Karpas-422 (cell line): ENCODE measurements around the gene CHRDL2. TPM values are rescaled to one million over a fixed set of nuclear protein-coding genes. Genes with fewer than 3 reads are reported as not detected.

Experiments
- DNase-seq: peaks from one replicate; pipeline ENCODE4 v3.0.0-alpha.2; 2015
- H2AFZ ChIP-seq: fragments of 200-600 bp; sonication (generic); 2 replicates; pipeline ENCODE4 v1.6.1; 2014; ENCODE audit warnings: antibody characterized with exemption, low read length, mixed read lengths
- H3K27ac ChIP-seq: fragments of 200-600 bp; sonication (generic); 2 replicates; pipeline ENCODE4 v1.5.1; 2014; ENCODE audit warnings: mild to moderate bottlenecking, low read length, moderate library complexity
- H3K27me3 ChIP-seq: fragments of 200-600 bp; sonication (generic); 2 replicates; pipeline ENCODE4 v1.6.1; 2014; ENCODE audit warnings: low read length, mixed read lengths
- H3K36me3 ChIP-seq: fragments of 200-600 bp; sonication (generic); 2 replicates; pipeline ENCODE4 v1.6.1; 2014; ENCODE audit warnings: low read length, mixed read lengths; ENCODE audit not compliant: insufficient read depth
- H3K4me1 ChIP-seq: fragments of 200-600 bp; sonication (generic); 2 replicates; pipeline ENCODE4 v1.6.1; 2014; ENCODE audit warnings: mild to moderate bottlenecking, low read length, mixed read lengths
- H3K4me2 ChIP-seq: fragments of 200-600 bp; sonication (generic); 2 replicates; pipeline ENCODE4 v1.6.1; 2014; ENCODE audit warnings: low read length, low read depth, mild to moderate bottlenecking; ENCODE audit not compliant: poor library complexity, severe bottlenecking
- H3K4me3 ChIP-seq: fragments of 200-600 bp; sonication (generic); 2 replicates; pipeline ENCODE4 v1.5.1; 2014; ENCODE audit warnings: mild to moderate bottlenecking, antibody characterized with exemption, low read length, mixed read lengths
- H3K79me2 ChIP-seq: fragments of 200-600 bp; sonication (generic); 2 replicates; pipeline ENCODE4 v1.6.1; 2014; ENCODE audit warnings: mild to moderate bottlenecking, low read length, mixed read lengths
- H3K9ac ChIP-seq: fragments of 200-600 bp; sonication (generic); 2 replicates; pipeline ENCODE4 v1.6.0; 2014; ENCODE audit warnings: low read length
- H3K9me2 ChIP-seq: fragments of 200-600 bp; sonication (generic), shearing (Covaris generic); replicated peaks from 2 replicates; pipeline ENCODE4 v1.6.0; 2014; ENCODE audit warnings: mild to moderate bottlenecking, low read length, moderate library complexity; ENCODE audit not compliant: insufficient read depth
- H3K9me3 ChIP-seq: fragments of 300-700, 200-600 bp; sonication (generic); 2 replicates; pipeline ENCODE4 v1.6.1; 2014; ENCODE audit warnings: low read length, mixed read lengths
- H4K20me1 ChIP-seq: fragments of 200-600 bp; sonication (generic); 2 replicates; pipeline ENCODE4 v1.6.1; 2014; ENCODE audit warnings: mild to moderate bottlenecking, antibody characterized with exemption, low read length, low read depth; ENCODE audit not compliant: insufficient read depth
- total RNA-seq: library from RNA; depleted of rRNA; stranded (reverse); fragments of >200 nt; shearing (Covaris generic); gene quantifications from 2 replicates; pipeline ENCODE4 v1.2.3, GENCODE V29; 2014; ENCODE audit warnings: low replicate concordance

CHRDL2 gene
- total RNA-seq, 1 experiment from 2014 or later: not detected

GRCh38 chr11:74683941-74684481 is 47.2 kb downstream of the CHRDL2 start:
- DNase-seq: no peak
- Histone ChIP-seq H3K79me2 (no peaks in the 10 kb centered on the region), H3K9ac (no peak overlapping the region), H3K4me3 (no peak overlapping the region), H4K20me1 (no peaks in the 10 kb centered on the region), H3K27ac (no peak overlapping the region), H3K4me1 (no peaks in the 10 kb centered on the region), H3K9me3 (no peaks in the 10 kb centered on the region), H3K27me3 (no peaks in the 10 kb centered on the region), H3K36me3 (no peaks in the 10 kb centered on the region), H2AFZ (no peak overlapping the region), H3K9me2 (no peaks in the 10 kb centered on the region), H3K4me2 (no peak overlapping the region)

- Histone ChIP-seq H3K79me2 (no peaks in the 10 kb centered on the region), H3K36me3 (no peaks in the 10 kb centered on the region), H4K20me1 (no peaks in the 10 kb centered on the region), H3K27me3 (no peaks in the 10 kb centered on the region), H3K4me1 (no peaks in the 10 kb centered on the region), H2AFZ (no peak overlapping the region), H3K9me3 (no peaks in the 10 kb centered on the region), H3K9me2 (no peaks in the 10 kb centered on the region), H3K27ac (no peak overlapping the region), H3K9ac (no peak overlapping the region), H3K4me3 (no peak overlapping the region), H3K4me2 (no peak overlapping the region)
- no peak for DNase-seq
These were observed 47.9 kb downstream of the CHRDL2 start for GRCh38 chr11:74683279-74683871.

GRCh38 chr11:74682731-74683278 is 48.4 kb downstream of the CHRDL2 start:
- no peak for DNase-seq
- H3K79me2 ChIP-seq: no peaks in the 10 kb centered on the region
- no peaks in the 10 kb centered on the region for H4K20me1 ChIP-seq
- no peaks in the 10 kb centered on the region for H3K9me2 ChIP-seq
- no peaks in the 10 kb centered on the region for H3K4me1 ChIP-seq
- no peak overlapping the region for H3K4me3 ChIP-seq
- no peaks in the 10 kb centered on the region for H3K9me3 ChIP-seq
- no peaks in the 10 kb centered on the region for H3K36me3 ChIP-seq
- H3K27ac ChIP-seq: no peak overlapping the region
- H2AFZ ChIP-seq: no peak overlapping the region
- no peaks in the 10 kb centered on the region for H3K27me3 ChIP-seq
- H3K4me2 ChIP-seq: no peak overlapping the region
- no peak overlapping the region for H3K9ac ChIP-seq

- H3K4me3 ChIP-seq: no peak overlapping the region
- no peak overlapping the region for H3K9ac ChIP-seq
These were observed 49.3 kb downstream of the CHRDL2 start for GRCh38 chr11:74681686-74682651.

GRCh38 chr11:74680703-74681531 is 50.3 kb downstream of the CHRDL2 start:
- H2AFZ ChIP-seq: no peak overlapping the region
- no peaks in the 10 kb centered on the region for H4K20me1 ChIP-seq
- no peak overlapping the region for H3K9ac ChIP-seq
- no peaks in the 10 kb centered on the region for H3K36me3 ChIP-seq
- H3K79me2 ChIP-seq: no peaks in the 10 kb centered on the region
- no peak overlapping the region for H3K4me2 ChIP-seq
- H3K27ac ChIP-seq: no peak overlapping the region
- H3K27me3 ChIP-seq: no peaks in the 10 kb centered on the region
- DNase-seq: no peak
- H3K4me3 ChIP-seq: no peak overlapping the region
- no peaks in the 10 kb centered on the region for H3K9me2 ChIP-seq
- H3K4me1 ChIP-seq: no peaks in the 10 kb centered on the region
- H3K9me3 ChIP-seq: no peaks in the 10 kb centered on the region

More at GRCh38 chr11:74681686-74682651, 49.3 kb downstream of the CHRDL2 start:
- Histone ChIP-seq H3K9me2 (no peaks in the 10 kb centered on the region), H3K27ac (no peak overlapping the region), H3K9me3 (no peaks in the 10 kb centered on the region), H3K4me2 (no peak overlapping the region), H2AFZ (no peak overlapping the region), H3K36me3 (no peaks in the 10 kb centered on the region), H3K27me3 (no peaks in the 10 kb centered on the region), H3K4me1 (no peaks in the 10 kb centered on the region), H3K79me2 (no peaks in the 10 kb centered on the region), H4K20me1 (no peaks in the 10 kb centered on the region)
- no peak for DNase-seq

- Histone ChIP-seq H3K4me1 (no peaks in the 10 kb centered on the region), H2AFZ (no peak overlapping the region), H4K20me1 (no peaks in the 10 kb centered on the region), H3K27ac (no peak overlapping the region), H3K27me3 (no peaks in the 10 kb centered on the region), H3K36me3 (no peaks in the 10 kb centered on the region), H3K9ac (no peak overlapping the region), H3K4me3 (no peak overlapping the region), H3K9me3 (no peaks in the 10 kb centered on the region), H3K9me2 (no peaks in the 10 kb centered on the region), H3K79me2 (no peaks in the 10 kb centered on the region), H3K4me2 (no peak overlapping the region)
- DNase-seq: no peak
These were observed 51.1 kb downstream of the CHRDL2 start for GRCh38 chr11:74680035-74680671.

- H3K36me3 ChIP-seq: no peaks in the 10 kb centered on the region
- no peaks in the 10 kb centered on the region for H4K20me1 ChIP-seq
- H3K9me2 ChIP-seq: no peaks in the 10 kb centered on the region
- no peak overlapping the region for H3K27ac ChIP-seq
- no peaks in the 10 kb centered on the region for H3K79me2 ChIP-seq
- no peaks in the 10 kb centered on the region for H3K4me1 ChIP-seq
- no peaks in the 10 kb centered on the region for H3K27me3 ChIP-seq
- no peak overlapping the region for H2AFZ ChIP-seq
- H3K9ac ChIP-seq: no peak overlapping the region
- no peak overlapping the region for H3K4me3 ChIP-seq
- H3K9me3 ChIP-seq: no peaks in the 10 kb centered on the region
- no peak for DNase-seq
- H3K4me2 ChIP-seq: no peak overlapping the region
These were observed 51.7 kb downstream of the CHRDL2 start for GRCh38 chr11:74679513-74679865.
